ENCODE measurements around the gene GLTP. TPM values are rescaled to one million over a fixed set of nuclear protein-coding genes. Genes with fewer than 3 reads are reported as not detected.
A peak's percentile ranks its signal among the peaks of the same experiment; 100 is the strongest.

The GLTP gene
- total and polyA plus RNA-seq, 2 of the 13 experiments (the other 11 are each of a cell fraction or from before 2014, with no cell fraction given) = 10.7 to 12.9 TPM

- TF ChIP-seq ZNF549 (CRISPR knock-in tag; IDR thresholded peaks at IDR 0.05) (no peak), GRHL1 (CRISPR knock-in tag; conservative IDR thresholded peaks at IDR 0.05) (no peak), SP1 (IDR thresholded peaks at IDR 0.05) (no peak), SP1 (CRISPR knock-in tag; IDR thresholded peaks at IDR 0.05) (no peak), ZNF34 (CRISPR knock-in tag; IDR thresholded peaks at IDR 0.05; ENCODE audit: borderline replicate concordance) (no peak; the same call in 1 of the 2 replicates), MNT (IDR thresholded peaks at IDR 0.05) (no peak), ZNF234 (CRISPR knock-in tag; conservative IDR thresholded peaks at IDR 0.05) (no peak), ZBTB33 (CRISPR knock-in tag; IDR thresholded peaks at IDR 0.05) (peak; percentile 37; the same call in 1 of the 2 replicates), FOXP4 (CRISPR knock-in tag; IDR thresholded peaks at IDR 0.05) (peak; percentile 86), RFXAP (CRISPR knock-in tag; IDR thresholded peaks at IDR 0.05; ENCODE audit: borderline replicate concordance) (0 out of 2 replicates have a peak, but pooled peaks have one; percentile 47), DDIT3 (CRISPR knock-in tag; IDR thresholded peaks at IDR 0.05) (no peak), ZNF232 (CRISPR knock-in tag; IDR thresholded peaks at IDR 0.05; ENCODE audit: borderline replicate concordance) (peak; percentile 55; the same call in 1 of the 2 replicates), CBFB (CRISPR knock-in tag; IDR thresholded peaks at IDR 0.05) (peak; percentile 73), ZNF296 (CRISPR knock-in tag; conservative IDR thresholded peaks at IDR 0.05) (no peak), ARNT2 (CRISPR knock-in tag; IDR thresholded peaks at IDR 0.05; ENCODE audit: low read depth) (no peak), ZNF20 (CRISPR knock-in tag; IDR thresholded peaks at IDR 0.05) (no peak), HNRNPL (IDR thresholded peaks at IDR 0.05; ENCODE audit: low read depth, low read length) (0 out of 2 replicates have a peak, but pooled peaks have one; percentile 59), THAP7 (CRISPR knock-in tag; IDR thresholded peaks at IDR 0.05) (no peak), MAFK (conservative IDR thresholded peaks at IDR 0.05 in 1 of 2, IDR thresholded peaks at IDR 0.05 in 1 of 2; ENCODE audit: low read length in 2 of 2) (no peak), ELF4 (CRISPR knock-in tag; IDR thresholded peaks at IDR 0.05; ENCODE audit: borderline replicate concordance) (no peak), MTF1 (CRISPR knock-in tag; IDR thresholded peaks at IDR 0.05) (no peak)
Measured at GRCh38 chr12:109863847-109864712, 16.3 kb downstream of the GLTP start (continued).
